Measurements from ENCODE around the gene CDC42BPB.

GRCh38 chr14:103003351-103003615 lies 54.1 kb downstream of the CDC42BPB start:
- TF ChIP-seq POLR2A (IDR thresholded peaks at IDR 0.05; ENCODE audit: extremely low read depth, insufficient read length) (no peak), CTCF (IDR thresholded peaks at IDR 0.05; ENCODE audit: low read depth, low read length) (no peak), MYC (IDR thresholded peaks at IDR 0.05; ENCODE audit: low read depth, low read length) (no peak), MAX (IDR thresholded peaks at IDR 0.05; ENCODE audit: low read depth, low read length) (no peak)
